ENCODE data around the gene NELL1. TPM values are rescaled to one million over a fixed set of nuclear protein-coding genes. Genes with fewer than 3 reads are reported as not detected.

NELL1 gene
- total and polyA plus RNA-seq, 4 donors = 0.05 to 0.31 (median 0.12) TPM; not detected in 1

GRCh38 chr11:20644360-20644759 is 25.0 kb upstream of the NELL1 start:
- DNase-seq = no peak
- Histone ChIP-seq H3K27me3 (ENCODE audit: control insufficient read depth in 3 of 3, insufficient read depth in 3 of 3, low read length in 2 of 3) (no peaks in the 10 kb centered on the region), H3K4me3 (no peak overlapping the region), H3K4me1 (ENCODE audit: control insufficient read depth in 5 of 5, insufficient read depth in 5 of 5, low read length in 5 of 5) (no peaks in the 10 kb centered on the region), H3K9ac (ENCODE audit: insufficient read depth in 1 of 2, low read length in 2 of 2) (no peak overlapping the region), H3K9me3 (ENCODE audit: control insufficient read depth in 4 of 4, insufficient read depth in 3 of 4, low read length in 3 of 4) (no peaks in the 10 kb centered on the region), H3K27ac (ENCODE audit: low read depth in 1 of 2, low read length in 1 of 2) (no peak overlapping the region), H3K36me3 (ENCODE audit: control insufficient read depth in 4 of 4, insufficient read depth in 4 of 4, low read length in 4 of 4) (no peaks in the 10 kb centered on the region)
- 81 to 89% methylated on average over 4 of the region's 4 CpGs for WGBS, 2 donors
- TF ChIP-seq CTCF (IDR thresholded peaks at IDR 0.05; ENCODE audit: control extremely low read depth, extremely low read depth) = no peak
- ATAC-seq (ENCODE audit: insufficient read depth, low FRiP score) = no peak

GRCh38 chr11:20647976-20648565 is 21.3 kb upstream of the NELL1 start:
- 40 to 41% methylated on average over 4 of the region's 4 CpGs for WGBS, 2 donors
- no peak overlapping the region for H3K9ac ChIP-seq (ENCODE audit: insufficient read depth in 1 of 2, low read length in 2 of 2)
- H3K4me1 ChIP-seq (ENCODE audit: control insufficient read depth in 5 of 5, insufficient read depth in 5 of 5, low read length in 5 of 5) = no peaks in the 10 kb centered on the region
- H3K4me3 ChIP-seq = no peak overlapping the region
- peak; percentile 50 to 67 (median 63) for DNase-seq
- no peaks in the 10 kb centered on the region for H3K36me3 ChIP-seq (ENCODE audit: control insufficient read depth in 4 of 4, insufficient read depth in 4 of 4, low read length in 4 of 4)
- TF ChIP-seq CTCF (IDR thresholded peaks at IDR 0.05; ENCODE audit: control extremely low read depth, extremely low read depth) = peak; percentile 79
- no peak overlapping the region for H3K27ac ChIP-seq (ENCODE audit: low read depth in 1 of 2, low read length in 1 of 2)
- H3K9me3 ChIP-seq (ENCODE audit: control insufficient read depth in 4 of 4, insufficient read depth in 3 of 4, low read length in 3 of 4) = no peaks in the 10 kb centered on the region
- no peak for ATAC-seq (ENCODE audit: insufficient read depth, low FRiP score)
- H3K27me3 ChIP-seq (ENCODE audit: control insufficient read depth in 3 of 3, insufficient read depth in 3 of 3, low read length in 2 of 3) = no peaks in the 10 kb centered on the region

- Histone ChIP-seq H3K9ac (ENCODE audit: insufficient read depth in 1 of 2, low read length in 2 of 2) (no peak overlapping the region), H3K36me3 (ENCODE audit: control insufficient read depth in 4 of 4, insufficient read depth in 4 of 4, low read length in 4 of 4) (no peaks in the 10 kb centered on the region), H3K27me3 (ENCODE audit: control insufficient read depth in 3 of 3, insufficient read depth in 3 of 3, low read length in 2 of 3) (no peaks in the 10 kb centered on the region), H3K4me3 (no peak overlapping the region), H3K9me3 (ENCODE audit: control insufficient read depth in 4 of 4, insufficient read depth in 3 of 4, low read length in 3 of 4) (peaks cover 0 to 2% (median 0%) of the 10 kb centered on the region in 4 donors), H3K27ac (ENCODE audit: low read depth in 1 of 2, low read length in 1 of 2) (no peak overlapping the region), H3K4me1 (ENCODE audit: control insufficient read depth in 5 of 5, insufficient read depth in 5 of 5, low read length in 5 of 5) (peaks cover 0 to 6% (median 0%) of the 10 kb centered on the region in 5 donors)
- no peak for TF ChIP-seq CTCF (IDR thresholded peaks at IDR 0.05; ENCODE audit: control extremely low read depth, extremely low read depth)
- 82 to 88% methylated on average over 13 of the region's 13 CpGs for WGBS, 2 donors
- ATAC-seq (ENCODE audit: insufficient read depth, low FRiP score) (no peak), DNase-seq (no peak)
Measured at GRCh38 chr11:20652150-20652806, 17.1 kb upstream of the NELL1 start.
